ENCODE data around the gene PTPRN2.
"Not testable (repeated sequence)": the region's sequence is repeated elsewhere in the genome, so short reads cannot be mapped to it uniquely, and the experiment has no call there.

The PTPRN2 gene

DNA sequence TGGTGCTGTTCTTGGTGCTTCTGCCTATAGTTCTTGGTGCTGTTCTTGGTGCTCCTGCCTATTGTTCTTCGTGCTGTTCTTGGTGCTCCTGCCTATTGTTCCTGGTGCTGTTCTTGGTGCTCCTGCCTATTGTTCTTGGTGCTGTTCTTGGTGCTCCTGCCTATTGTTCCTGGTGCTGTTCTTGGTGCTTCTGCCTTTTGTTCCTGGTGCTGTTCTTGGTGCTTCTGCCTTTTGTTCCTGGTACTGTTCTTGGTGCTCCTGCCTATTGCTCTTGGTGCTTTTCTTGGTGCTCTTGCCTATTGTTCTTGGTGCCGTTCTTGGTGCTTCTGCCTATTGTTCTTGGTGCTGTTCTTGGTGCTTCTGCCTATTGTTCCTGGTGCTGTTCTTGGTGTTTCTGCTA is 71.1 kb downstream of the PTPRN2 start:
- no peak for DNase-seq (ENCODE audit: low read depth)

- DNase-seq (ENCODE audit: low read depth): no peak
Observed at GRCh38 chr7:158512869-158513268, 74.8 kb downstream of the PTPRN2 start.

GRCh38 chr7:158512042-158512441 is 75.6 kb downstream of the PTPRN2 start:
- DNase-seq (ENCODE audit: low read depth): no peak

GRCh38 chr7:158508802-158509385 is 78.7 kb downstream of the PTPRN2 start:
- no peak for DNase-seq (ENCODE audit: low read depth)

- not testable (repeated sequence) for DNase-seq (ENCODE audit: low read depth)
Observed at GRCh38 chr7:158508321-158508720, 79.3 kb downstream of the PTPRN2 start.

GRCh38 chr7:158507917-158508316 is 79.7 kb downstream of the PTPRN2 start:
- DNase-seq (ENCODE audit: low read depth): no peak

- DNase-seq (ENCODE audit: low read depth): not testable (repeated sequence)
Observed at GRCh38 chr7:158507175-158507574, 80.4 kb downstream of the PTPRN2 start.

GRCh38 chr7:158506626-158507025 is 81.0 kb downstream of the PTPRN2 start:
- DNase-seq (ENCODE audit: low read depth): no peak

DNA sequence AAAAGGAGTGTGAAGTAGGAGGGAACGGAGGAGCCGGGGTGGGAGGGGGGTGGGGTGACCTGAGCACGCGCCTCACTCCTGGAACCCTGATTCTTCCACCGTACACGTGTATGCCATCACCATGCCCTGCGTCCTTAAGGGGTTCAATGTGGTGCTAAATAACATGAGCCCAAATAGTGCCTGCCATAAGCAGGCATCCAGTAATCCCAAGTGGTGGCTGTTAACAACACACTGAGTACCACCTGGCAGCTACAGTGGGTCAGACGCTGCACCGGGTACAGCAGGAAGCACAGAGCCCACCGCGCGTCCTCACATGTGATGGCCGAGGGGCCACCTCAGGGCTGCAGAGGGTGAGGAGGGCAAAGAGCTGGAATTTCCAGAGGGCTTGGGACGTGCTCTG is 81.9 kb downstream of the PTPRN2 start:
- no peak for DNase-seq (ENCODE audit: low read depth)

DNA sequence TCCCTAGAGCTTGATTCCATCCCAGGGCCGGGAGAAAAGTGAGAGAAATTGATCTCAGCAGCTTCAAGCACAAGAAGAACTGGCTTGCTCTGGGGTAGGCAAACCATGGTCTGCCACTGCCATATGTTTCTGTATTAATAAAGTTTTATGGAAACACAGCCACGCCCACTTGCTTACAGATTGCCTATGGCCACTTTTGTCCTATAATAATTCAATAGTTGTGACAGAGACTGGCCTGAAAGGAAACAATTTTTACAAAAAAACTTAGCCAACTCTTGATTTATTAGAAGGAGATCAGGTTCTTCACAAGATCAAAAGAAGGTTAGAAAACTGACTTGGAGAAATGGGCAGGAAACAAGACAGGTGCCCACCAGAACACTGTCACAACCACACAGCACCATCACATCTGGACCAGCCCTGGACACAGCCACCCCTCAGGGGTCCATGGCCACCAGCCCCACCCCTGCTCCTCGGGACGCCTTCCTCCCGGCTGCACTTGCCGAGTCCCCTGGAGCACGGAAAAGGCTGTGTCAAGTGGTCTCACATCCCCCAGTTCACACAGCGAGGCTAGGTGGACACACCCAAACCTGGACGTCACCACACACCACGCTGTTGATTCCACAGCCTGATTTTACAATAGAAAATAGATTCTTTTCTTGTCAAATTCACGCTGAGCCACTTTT is 85.4 kb downstream of the PTPRN2 start:
- no peak for DNase-seq (ENCODE audit: low read depth)

DNA sequence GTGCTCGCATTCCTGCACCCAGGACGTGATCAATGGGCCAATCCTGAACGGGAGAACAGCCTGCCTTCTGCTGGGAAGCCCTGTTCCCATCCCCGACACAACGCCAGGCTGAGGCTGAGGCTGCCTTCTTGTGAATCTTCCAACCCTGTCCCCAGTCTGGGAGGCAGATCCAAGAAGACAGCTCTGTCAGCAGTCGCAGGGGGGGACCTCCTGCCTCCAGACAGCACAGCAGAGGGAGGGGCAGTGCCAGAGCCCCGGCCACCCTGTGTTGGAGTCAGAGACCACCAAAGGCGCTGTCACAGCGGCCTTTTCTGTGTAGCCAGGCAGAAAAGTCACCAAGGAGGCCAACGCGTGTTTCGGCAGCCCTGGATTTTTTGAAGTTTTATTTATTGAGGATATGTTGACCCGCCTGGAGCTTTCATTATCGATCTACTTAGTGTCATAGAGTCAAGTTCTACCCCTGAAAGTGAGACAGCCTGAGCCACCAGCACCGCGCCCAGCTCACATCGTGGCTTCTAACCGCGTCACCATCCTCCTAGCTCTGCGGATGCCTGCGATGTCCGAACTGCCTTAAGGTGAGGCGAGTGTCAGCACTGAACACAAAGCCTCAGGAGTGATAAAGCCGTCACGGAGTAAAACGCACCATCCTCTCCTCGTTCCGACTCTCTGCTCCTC is 86.1 kb downstream of the PTPRN2 start:
- DNase-seq (ENCODE audit: low read depth): no peak

- DNase-seq (ENCODE audit: low read depth): no peak
Observed at GRCh38 chr7:158500651-158501052, 87.0 kb downstream of the PTPRN2 start.

DNA sequence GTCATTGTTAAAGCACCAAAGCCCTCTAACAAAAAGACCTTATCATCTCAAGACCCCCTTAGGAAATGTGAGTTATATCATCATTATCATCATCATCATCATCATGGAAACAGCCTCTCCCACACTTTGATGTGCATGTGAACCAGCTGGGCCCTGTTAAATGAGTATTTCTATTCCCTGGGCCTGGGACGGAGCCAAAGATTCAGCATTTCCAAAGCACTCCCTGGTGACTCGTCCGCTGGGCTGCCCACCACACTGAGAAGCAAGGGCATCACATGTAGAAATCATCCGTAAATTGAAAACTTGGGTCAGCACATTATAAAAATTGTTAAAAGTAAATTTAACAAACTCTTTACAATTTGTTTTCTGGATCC is 88.6 kb downstream of the PTPRN2 start:
- no peak for DNase-seq (ENCODE audit: low read depth)

DNA sequence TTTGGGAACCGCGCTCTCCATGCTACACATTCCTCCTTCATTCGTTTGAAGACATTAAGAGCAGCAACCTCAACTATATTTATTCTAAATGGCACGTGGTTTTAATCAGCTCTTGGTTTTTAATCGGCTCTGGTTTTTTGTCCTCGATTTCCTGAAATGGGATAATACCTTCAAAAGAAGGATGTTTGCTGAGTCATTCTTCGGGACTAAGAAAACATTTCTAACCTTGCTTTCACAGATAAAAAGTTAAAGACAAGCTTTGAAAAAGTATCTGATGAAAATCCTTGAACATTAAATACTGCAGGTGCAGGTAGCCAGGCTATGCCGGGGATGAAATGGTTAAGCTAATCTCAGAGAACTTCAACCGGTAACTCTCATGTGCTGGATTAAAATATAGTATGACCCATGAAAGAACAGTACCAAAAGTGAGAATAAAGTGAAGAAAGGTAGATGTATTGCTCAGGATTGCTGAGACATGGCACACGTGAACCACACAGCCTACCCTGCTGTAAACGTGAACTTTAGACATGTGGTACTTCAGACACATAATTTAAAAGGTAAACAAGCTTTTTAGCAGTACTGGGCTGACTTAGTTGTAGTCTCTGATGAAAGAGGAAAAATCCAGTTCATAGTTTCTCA is 89.1 kb downstream of the PTPRN2 start:
- no peak for DNase-seq (ENCODE audit: low read depth)

DNA sequence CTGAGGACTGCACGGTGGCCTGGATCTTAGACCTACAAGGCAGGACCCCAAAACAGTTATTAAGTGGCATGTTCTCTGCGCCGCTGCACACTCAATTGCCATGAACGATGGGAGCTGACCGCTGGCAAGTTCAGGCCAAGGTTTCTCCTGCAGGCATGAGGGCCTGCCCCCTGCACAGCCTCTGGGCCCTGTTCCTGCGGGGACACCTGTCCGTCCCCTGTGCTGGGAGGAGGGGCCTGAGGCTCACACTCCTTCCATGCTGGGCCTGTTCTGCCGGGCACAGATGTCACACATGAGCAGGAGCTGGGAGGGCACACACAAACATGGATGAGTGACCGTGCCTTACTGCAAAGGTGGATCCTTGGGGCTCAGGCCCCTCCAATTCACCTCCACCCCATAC is 90.0 kb downstream of the PTPRN2 start:
- no peak for DNase-seq (ENCODE audit: low read depth)

DNA sequence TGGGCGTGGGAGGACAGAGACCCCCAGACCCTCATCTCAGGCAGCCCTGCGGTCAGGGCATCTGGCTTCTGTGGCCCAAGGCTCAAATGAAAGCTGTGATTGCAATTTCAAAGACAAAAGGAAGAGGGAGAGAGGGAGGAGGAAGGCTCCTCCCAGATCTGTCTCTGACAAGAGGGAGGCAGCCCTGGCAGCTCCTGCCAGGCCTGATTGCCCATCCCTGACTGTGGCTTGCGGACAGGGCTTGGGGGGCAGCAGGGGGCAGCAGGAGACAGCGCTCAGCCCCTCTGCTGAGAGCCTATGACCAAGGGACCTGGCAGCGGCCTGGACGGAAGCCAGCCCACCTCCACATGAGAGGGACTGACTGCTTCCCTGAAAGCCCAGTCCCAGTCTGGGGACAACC is 91.8 kb downstream of the PTPRN2 start:
- DNase-seq (ENCODE audit: low read depth): no peak

GRCh38 chr7:158495216-158495615 is 92.4 kb downstream of the PTPRN2 start:
- no peak for DNase-seq (ENCODE audit: low read depth)

- DNase-seq (ENCODE audit: low read depth): no peak
Observed at GRCh38 chr7:158494643-158495042, 93.0 kb downstream of the PTPRN2 start.

GRCh38 chr7:158494162-158494586 is 93.4 kb downstream of the PTPRN2 start:
- DNase-seq (ENCODE audit: low read depth): no peak

GRCh38 chr7:158492367-158492764 is 95.3 kb downstream of the PTPRN2 start:
- DNase-seq (ENCODE audit: low read depth): no peak

- no peak for DNase-seq (ENCODE audit: low read depth)
Observed at GRCh38 chr7:158491094-158491493, 96.5 kb downstream of the PTPRN2 start.

- no peak for DNase-seq (ENCODE audit: low read depth)
Observed at GRCh38 chr7:158490171-158490782, 97.3 kb downstream of the PTPRN2 start.

Data from HS-5 (cell line).